GM18508 (cell line): ENCODE results near the gene PATL1.

Source experiments
- ATAC-seq: cut with Tn5 transposase; IDR thresholded peaks from one replicate; pipeline ENCODE4 v1.9.1; 2021; ENCODE audit warnings: moderate number of reproducible peaks; ENCODE audit not compliant: insufficient read depth, unreplicated experiment

PATL1 gene

GRCh38 chr11:59617876-59618275, 51.0 kb downstream of the PATL1 start:
- ATAC-seq, result no peak

DNA sequence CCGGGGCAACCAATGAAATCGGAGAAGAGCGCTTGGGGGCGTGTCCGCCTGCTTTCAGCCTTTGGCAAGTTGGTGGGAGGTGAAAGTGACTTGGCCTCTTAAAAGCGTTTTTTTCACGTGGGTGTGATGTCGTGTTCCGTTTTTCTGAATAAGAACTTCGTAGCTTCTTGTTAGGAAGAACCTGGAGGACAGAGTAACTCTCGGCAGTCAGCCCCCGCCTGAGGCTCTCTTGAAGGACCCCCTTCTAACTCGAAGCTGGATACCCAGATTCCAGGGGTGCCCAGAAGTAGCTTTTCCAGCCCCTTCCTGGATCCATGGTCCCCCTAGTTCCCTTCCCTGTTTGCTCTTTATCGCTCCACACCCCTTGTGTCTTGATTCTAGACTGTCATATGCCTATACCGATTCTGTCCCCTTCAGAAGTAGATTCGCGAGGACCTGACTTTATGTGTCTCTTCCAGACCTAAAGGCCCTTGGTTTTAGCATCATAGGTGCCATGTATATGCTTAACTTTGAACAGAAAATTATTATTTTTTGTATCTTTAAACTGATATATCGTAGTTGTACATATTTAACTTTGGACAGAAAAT, 52.3 kb downstream of the PATL1 start:
- ATAC-seq, result no peak

DNA sequence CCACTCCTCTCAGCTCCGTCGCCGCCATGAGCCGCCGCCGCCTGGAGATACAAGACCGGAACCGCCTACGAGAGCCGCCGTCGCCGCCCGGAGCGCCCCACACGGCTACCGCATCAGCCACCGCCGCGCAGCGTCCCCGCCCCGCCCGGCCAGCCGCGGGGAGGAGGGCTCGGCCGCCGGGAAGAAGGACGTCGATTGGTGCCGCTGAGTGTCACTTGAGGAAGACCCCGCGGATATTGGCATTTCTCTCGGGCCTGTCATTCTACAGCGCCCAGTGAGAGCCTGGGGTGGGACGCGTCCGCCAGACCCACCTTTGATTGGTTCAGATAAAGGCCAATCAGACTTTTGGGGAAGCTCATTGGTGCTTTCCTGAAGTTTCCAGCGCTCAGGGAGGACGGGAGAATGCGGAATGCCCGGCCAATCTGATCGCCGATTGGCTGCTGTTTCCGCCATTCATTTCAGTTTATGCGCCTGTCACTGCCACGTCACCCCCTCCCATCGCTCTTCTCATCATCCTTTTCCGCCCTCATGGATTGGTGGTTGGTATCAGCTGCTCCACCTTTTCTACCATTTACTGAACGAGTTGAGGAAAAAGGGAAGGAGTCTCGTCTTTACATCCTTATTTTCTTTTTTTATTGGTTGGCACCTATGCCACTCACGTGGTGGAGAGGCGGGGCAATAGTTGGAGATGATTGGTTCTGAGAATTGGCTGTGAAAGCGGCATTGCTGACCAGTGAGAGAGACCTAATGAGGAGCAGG, 53.0 kb downstream of the PATL1 start, which contains the start of gene OSBP:
TSS of gene OSBP (minus strand) at position 138 of the 759 bp plus-strand sequence. CDS start at position 28, 110 bp downstream.
- ATAC-seq, result peak; percentile 89

- ATAC-seq, result no peak
These were observed 53.7 kb downstream of the PATL1 start for GRCh38 chr11:59615120-59615636.

DNA sequence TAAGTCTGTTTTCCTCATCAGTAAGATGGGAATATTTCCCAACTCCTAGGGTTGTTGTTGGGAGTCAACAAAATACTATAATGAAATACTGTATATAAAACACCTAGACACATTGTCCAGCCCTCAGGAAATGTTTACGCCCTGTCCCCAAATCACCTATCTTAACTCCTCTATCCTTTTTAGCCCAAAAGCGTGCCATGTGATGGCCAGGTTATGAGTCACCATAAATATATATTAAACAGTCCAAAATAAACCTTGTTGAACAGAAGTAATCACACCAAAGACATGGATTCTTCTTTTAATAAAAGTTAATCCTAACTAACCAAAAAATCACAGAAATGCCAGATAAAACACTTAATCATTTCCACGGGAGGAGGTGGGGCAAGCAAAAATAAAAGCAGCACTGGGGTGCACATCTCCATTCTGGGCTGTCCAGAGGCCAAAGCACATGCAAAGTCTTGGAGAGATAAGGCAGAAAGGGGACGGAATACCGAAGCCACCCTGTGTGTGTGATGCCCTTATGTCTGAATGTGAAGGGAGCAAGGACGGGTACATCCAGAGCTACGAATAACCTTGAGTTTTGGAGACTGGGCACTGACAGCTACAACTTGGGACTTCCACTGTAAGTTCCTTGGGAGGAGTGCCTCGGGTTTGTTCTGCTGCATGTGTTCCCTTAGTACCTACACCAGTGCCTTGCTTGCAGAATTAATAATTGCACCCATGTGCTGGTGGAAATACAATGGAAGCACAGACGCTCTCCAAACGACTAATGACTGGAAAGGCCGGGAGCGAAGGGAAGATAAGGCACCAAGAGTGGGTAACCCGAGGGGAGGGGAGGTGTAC, 54.3 kb downstream of the PATL1 start:
- ATAC-seq, result no peak

DNA sequence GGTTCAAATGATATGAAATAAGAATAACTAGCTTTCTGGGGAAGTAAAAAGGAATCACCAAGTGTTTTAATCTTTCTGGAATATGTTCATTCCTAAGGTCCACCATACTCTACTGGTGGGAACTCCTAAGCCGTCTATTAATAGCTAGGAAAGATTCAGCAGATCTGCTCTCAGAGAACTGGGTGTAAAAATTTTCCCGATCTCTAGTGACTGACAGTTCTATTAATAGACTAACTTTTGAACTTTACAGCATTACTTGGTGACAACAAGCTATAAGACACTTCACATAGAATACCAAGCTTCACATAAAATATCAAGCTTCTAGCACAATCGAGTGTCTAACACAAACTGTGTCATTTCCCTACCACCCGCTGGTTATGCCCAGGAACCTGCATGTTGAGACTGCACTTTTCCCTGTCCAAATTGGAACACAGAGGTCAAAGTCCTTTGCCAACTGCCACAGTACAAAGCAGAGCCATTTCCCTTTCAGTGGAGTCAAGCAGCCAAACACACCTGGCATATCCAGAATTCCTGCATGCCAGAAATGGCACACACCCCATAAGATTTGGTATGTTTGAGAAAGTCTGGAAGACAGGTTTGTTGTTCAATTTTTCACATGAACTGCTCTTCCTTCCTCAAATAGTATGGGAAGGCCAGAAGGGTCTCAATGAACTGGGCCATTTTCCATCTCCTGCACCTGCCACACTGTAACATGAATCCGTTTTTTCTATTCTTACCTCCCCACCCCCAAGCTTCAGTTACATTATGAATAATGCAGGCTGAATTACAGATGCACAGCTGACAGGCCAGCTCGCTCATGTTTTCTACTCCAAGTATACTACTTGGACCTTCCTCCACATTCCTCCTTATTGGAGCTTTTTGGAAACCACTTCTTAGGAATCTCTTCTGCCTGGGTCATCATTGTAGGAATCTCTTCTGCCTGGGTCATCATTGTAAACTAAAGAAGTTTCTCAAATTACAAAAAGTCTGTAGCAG, 57.0 kb downstream of the PATL1 start:
- no peak for ATAC-seq

DNA sequence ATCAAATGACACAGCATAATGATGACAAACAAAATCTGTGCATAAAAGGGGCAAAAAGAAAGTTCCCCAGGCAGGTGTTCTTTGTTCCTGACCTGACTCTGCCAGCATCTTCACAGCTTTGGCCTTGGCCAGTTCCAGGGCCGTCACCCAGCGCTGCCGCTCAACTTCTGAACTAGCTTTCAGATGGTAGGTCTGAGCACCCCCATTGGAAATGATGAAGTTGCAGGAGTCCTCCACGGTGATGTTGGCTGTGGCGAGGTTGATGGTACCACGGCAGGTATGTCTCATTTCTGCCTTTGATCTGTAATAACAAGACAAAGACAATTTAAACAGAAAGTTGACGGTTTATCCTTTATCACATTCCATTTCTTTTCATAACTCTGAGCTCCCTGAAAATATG, 58.5 kb downstream of the PATL1 start:
- no peak for ATAC-seq

DNA sequence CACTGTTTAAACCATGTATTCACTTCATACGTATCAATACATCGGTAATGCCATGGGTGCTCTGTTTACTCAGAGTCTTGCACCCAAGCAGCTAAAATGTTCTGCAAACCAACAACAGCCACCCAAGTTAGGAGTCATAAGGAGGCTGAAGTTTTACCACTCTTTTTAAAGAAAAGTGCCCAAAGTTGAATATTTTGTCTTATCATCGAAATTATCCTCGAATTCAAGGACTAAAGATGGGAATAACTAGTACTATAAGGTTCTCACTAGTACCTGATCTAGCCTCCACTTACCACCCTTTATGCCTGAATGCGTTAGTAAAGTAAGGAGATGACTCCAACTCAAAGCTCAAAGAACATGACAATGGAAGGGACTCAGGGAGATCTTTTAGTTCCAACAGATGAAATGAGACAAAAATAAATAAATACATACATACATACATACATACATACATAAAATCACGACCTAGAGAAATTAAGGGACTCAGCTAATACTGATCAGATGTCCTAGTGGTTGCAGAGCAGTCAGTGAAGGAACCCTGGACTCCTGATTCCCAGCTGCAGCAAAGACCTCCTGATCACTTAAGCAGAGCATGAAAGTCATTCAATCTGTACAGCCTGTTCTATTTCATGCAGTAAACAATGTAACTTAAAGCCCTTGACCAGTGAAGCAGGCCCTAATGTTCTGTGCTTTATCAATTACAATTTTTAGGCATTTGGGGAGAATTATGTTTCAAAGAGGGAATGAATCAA, 61.0 kb downstream of the PATL1 start:
- no peak for ATAC-seq

- no peak for ATAC-seq
These were observed 66.4 kb downstream of the PATL1 start for GRCh38 chr11:59602432-59602831.

DNA sequence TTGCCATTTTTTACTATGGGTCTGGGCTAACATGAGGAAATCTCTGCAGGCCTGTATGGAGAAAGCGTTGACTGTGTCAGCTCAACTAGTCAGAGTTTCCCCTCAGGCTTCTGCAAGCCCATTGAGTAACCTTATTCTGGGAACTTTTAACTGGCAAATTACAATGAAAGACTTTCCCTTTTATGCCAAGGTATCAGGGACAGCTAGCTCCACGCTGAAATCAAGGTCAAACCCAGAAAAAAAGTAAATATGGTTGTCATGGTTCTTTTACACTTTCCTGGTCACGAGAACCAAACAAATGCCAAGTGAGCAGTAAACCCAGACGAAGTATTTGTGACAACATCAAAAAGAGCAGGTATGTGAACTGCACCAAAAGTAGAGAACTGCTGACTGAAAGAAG, 67.0 kb downstream of the PATL1 start:
- no peak for ATAC-seq

DNA sequence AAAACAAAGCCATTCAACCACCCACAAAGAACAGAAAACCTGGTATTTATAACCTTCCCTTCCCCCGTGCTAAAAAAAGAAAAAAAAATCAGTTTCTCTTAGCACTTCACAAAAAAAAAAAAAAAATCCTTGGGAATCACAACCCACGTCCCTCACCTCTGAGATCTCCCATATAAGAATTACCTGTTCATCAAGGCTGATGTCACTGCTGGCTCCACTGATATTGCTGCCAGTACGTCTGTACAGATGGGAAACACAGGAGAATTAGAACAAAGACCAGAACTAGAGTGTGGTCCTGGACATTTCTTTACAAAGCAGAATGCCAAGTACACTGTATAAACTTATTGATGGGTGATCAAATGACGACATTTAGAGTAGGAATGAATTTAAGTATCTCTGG, 68.2 kb downstream of the PATL1 start:
- no peak for ATAC-seq

DNA sequence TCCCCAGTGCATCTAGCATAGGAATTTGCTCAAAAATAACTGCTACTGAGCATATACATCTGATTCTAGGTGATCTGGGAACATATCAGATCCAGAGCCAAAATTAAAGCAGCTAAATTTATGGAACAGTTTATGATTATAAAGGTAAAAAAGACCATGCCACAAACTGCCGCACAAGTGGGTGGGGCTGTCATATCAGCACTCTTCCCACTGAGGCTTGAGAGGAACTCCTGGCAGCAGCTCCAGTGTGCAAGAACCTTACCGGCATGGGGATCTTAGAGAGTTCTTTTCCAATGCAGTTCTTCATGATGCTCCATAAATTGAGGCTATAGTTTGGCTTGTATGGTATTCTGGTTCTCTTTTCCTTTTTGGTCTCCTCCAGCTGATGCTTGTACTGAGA, 68.6 kb downstream of the PATL1 start:
- ATAC-seq, result no peak

- no peak for ATAC-seq
These were observed 69.9 kb downstream of the PATL1 start for GRCh38 chr11:59598961-59599360.
